ENCODE results near the gene EPHB3.

GRCh38 chr3:184626923-184627322, 65.3 kb downstream of the EPHB3 start:
- TF ChIP-seq CTCF (IDR thresholded peaks at IDR 0.05) (no peak), POLR2A (IDR thresholded peaks at IDR 0.05) (no peak)
